ENCODE data around the gene SLC25A29. TPM values are rescaled to one million over a fixed set of nuclear protein-coding genes. Genes with fewer than 3 reads are reported as not detected.
A peak's percentile ranks its signal among the peaks of the same experiment; 100 is the strongest.
"Not testable (repeated sequence)": the region's sequence is repeated elsewhere in the genome, so short reads cannot be mapped to it uniquely, and the experiment has no call there.

SLC25A29 gene, protein sequence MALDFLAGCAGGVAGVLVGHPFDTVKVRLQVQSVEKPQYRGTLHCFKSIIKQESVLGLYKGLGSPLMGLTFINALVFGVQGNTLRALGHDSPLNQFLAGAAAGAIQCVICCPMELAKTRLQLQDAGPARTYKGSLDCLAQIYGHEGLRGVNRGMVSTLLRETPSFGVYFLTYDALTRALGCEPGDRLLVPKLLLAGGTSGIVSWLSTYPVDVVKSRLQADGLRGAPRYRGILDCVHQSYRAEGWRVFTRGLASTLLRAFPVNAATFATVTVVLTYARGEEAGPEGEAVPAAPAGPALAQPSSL
- 112 TPM for polyA plus RNA-seq (2013, experiment 1 of 4)
- polyA plus RNA-seq (2013, experiment 2 of 4): 150 TPM
- polyA plus RNA-seq (2013, experiment 3 of 4): 101 TPM
- 125 TPM for polyA plus RNA-seq (2013, experiment 4 of 4)

- whole genome bisulfite sequencing, 2 experiments: 0% methylated on average over 131 of the region's 131 CpGs
- Histone ChIP-seq H3K27me3 (ENCODE audit: control insufficient read depth, insufficient read depth, low read length, poor library complexity, severe bottlenecking) (no peaks in the 10 kb centered on the region), H3K9me3 (ENCODE audit: control insufficient read depth, low read length) (no peaks in the 10 kb centered on the region), H3K27ac (ENCODE audit: insufficient read depth, low read depth, low read length, poor library complexity, severe bottlenecking) (peak within 1 kb of the TSS; percentile 67), H3K36me3 (ENCODE audit: control insufficient read depth, insufficient read depth, low read length) (no peaks in the 10 kb centered on the region), H3K4me3 (ENCODE audit: insufficient read depth, low read depth, low read length) (peak within 1 kb of the TSS; percentile 72), H3K4me1 (ENCODE audit: control insufficient read depth, insufficient read depth, low read length) (peaks cover 41% of the 10 kb centered on the region)
Observed at GRCh38 chr14:100306101-100306997, at the start of gene SLC25A29. Gene SLC25A29 (minus strand): TSS chr14:100306444. CDS start chr14:100306232, 212 bp downstream.

- Histone ChIP-seq H3K27me3 (ENCODE audit: control insufficient read depth, insufficient read depth, low read length, poor library complexity, severe bottlenecking) (no peaks in the 10 kb centered on the region), H3K9me3 (ENCODE audit: control insufficient read depth, low read length) (no peaks in the 10 kb centered on the region), H3K4me1 (ENCODE audit: control insufficient read depth, insufficient read depth, low read length) (no peaks in the 10 kb centered on the region), H3K36me3 (ENCODE audit: control insufficient read depth, insufficient read depth, low read length) (peaks cover 26% of the 10 kb centered on the region), H3K4me3 (ENCODE audit: insufficient read depth, low read depth, low read length) (no peak overlapping the region), H3K27ac (ENCODE audit: insufficient read depth, low read depth, low read length, poor library complexity, severe bottlenecking) (no peak overlapping the region)
- WGBS, 2 experiments: 96% methylated on average over 5 of the region's 5 CpGs
Observed at GRCh38 chr14:100350986-100351385, 44.7 kb upstream of the SLC25A29 start.

- Histone ChIP-seq H3K27me3 (ENCODE audit: control insufficient read depth, insufficient read depth, low read length, poor library complexity, severe bottlenecking) (no peaks in the 10 kb centered on the region), H3K4me3 (ENCODE audit: insufficient read depth, low read depth, low read length) (no peak overlapping the region), H3K4me1 (ENCODE audit: control insufficient read depth, insufficient read depth, low read length) (no peaks in the 10 kb centered on the region), H3K9me3 (ENCODE audit: control insufficient read depth, low read length) (no peaks in the 10 kb centered on the region), H3K27ac (ENCODE audit: insufficient read depth, low read depth, low read length, poor library complexity, severe bottlenecking) (no peak overlapping the region), H3K36me3 (ENCODE audit: control insufficient read depth, insufficient read depth, low read length) (peaks cover 26% of the 10 kb centered on the region)
- 95% methylated on average over 11 of the region's 11 CpGs for WGBS, 2 experiments
Observed at GRCh38 chr14:100350276-100350926, 44.2 kb upstream of the SLC25A29 start.

DNA sequence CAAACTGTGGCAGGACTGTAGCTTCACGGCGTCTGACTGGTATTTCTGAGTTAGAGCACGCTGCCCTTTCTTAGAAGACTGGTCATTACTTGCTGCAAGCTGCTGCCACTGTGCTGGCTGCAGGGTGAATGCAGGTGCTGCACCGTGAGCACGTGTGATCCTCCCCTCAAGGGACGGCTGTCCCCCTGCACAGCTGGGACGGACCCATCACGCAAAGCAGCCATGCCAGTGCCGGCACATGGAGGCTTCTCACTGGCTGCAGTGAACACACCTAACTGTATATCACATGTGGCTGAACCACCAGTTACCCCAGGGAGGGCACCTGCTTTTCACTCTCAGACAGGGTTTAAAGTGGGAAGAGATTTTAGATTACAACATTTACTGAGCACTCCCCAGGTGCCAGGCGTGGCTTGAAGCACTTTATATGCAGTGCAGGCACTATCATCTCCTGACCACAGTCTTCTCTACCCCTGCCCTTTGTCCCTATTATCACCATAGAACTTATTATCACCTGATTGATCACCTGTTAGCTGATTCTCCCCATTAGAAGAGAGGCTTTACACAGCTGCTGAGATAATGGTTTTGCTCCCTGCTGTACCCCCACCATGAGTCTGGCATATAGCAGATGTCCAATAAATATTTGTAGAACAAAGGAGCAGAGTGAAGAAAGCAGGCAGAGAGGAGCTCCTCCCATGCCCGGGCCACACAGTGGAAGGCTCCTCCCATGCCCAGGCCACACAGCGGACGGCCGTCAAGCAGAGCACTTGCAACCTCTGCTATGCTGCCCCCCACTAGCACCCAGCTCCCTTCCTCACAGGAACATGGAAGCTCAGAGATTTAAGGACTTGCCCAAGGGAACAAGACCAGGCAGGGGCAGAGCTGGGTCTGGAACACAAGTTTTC lies 42.8 kb upstream of the SLC25A29 start:
- 88 to 89% methylated on average over 14 of the region's 14 CpGs for WGBS, 2 experiments
- no peaks in the 10 kb centered on the region for H3K9me3 ChIP-seq (ENCODE audit: control insufficient read depth, low read length)
- no peaks in the 10 kb centered on the region for H3K4me1 ChIP-seq (ENCODE audit: control insufficient read depth, insufficient read depth, low read length)
- no peak overlapping the region for H3K27ac ChIP-seq (ENCODE audit: insufficient read depth, low read depth, low read length, poor library complexity, severe bottlenecking)
- H3K4me3 ChIP-seq (ENCODE audit: insufficient read depth, low read depth, low read length): no peak overlapping the region
- no peaks in the 10 kb centered on the region for H3K27me3 ChIP-seq (ENCODE audit: control insufficient read depth, insufficient read depth, low read length, poor library complexity, severe bottlenecking)
- peaks cover 23% of the 10 kb centered on the region for H3K36me3 ChIP-seq (ENCODE audit: control insufficient read depth, insufficient read depth, low read length)

DNA sequence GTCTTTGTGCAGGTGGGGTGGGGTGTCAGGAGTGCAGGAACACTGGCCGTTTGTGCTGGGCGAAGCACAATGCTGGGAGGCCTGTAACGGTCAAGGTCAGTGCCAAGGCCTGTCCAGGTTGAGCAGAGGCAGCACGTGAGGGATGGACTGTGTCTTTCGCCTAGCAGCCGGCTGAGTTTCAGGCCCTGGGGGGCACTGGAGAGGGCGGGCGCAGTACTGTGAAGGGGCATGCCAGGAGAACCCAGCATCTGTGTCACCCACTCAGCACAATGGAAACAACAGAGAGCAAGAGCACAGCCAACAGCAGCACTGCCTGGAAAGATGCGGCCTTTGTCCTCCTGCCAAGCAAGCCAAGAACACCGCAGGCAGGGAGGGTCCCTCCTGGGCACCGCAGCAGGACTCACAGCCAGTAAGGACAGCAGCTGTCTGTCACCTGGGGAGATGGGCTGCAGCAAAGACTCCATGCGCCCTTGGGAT lies 42.0 kb upstream of the SLC25A29 start:
- Histone ChIP-seq H3K27me3 (ENCODE audit: control insufficient read depth, insufficient read depth, low read length, poor library complexity, severe bottlenecking) (no peaks in the 10 kb centered on the region), H3K9me3 (ENCODE audit: control insufficient read depth, low read length) (no peaks in the 10 kb centered on the region), H3K27ac (ENCODE audit: insufficient read depth, low read depth, low read length, poor library complexity, severe bottlenecking) (no peak overlapping the region), H3K4me1 (ENCODE audit: control insufficient read depth, insufficient read depth, low read length) (no peaks in the 10 kb centered on the region), H3K36me3 (ENCODE audit: control insufficient read depth, insufficient read depth, low read length) (peaks cover 20% of the 10 kb centered on the region), H3K4me3 (ENCODE audit: insufficient read depth, low read depth, low read length) (no peak overlapping the region)
- 95% methylated on average over 12 of the region's 12 CpGs for WGBS, 2 experiments

GRCh38 chr14:100346306-100347091 lies 40.3 kb upstream of the SLC25A29 start:
- Histone ChIP-seq H3K36me3 (ENCODE audit: control insufficient read depth, insufficient read depth, low read length) (peaks cover 9% of the 10 kb centered on the region), H3K27me3 (ENCODE audit: control insufficient read depth, insufficient read depth, low read length, poor library complexity, severe bottlenecking) (no peaks in the 10 kb centered on the region), H3K4me1 (ENCODE audit: control insufficient read depth, insufficient read depth, low read length) (no peaks in the 10 kb centered on the region), H3K27ac (ENCODE audit: insufficient read depth, low read depth, low read length, poor library complexity, severe bottlenecking) (no peak overlapping the region), H3K9me3 (ENCODE audit: control insufficient read depth, low read length) (no peaks in the 10 kb centered on the region), H3K4me3 (ENCODE audit: insufficient read depth, low read depth, low read length) (no peak overlapping the region)
- WGBS, 2 experiments: 95 to 96% methylated on average over 12 of the region's 12 CpGs

GRCh38 chr14:100345711-100346110 lies 39.5 kb upstream of the SLC25A29 start:
- Histone ChIP-seq H3K4me1 (ENCODE audit: control insufficient read depth, insufficient read depth, low read length) (no peaks in the 10 kb centered on the region), H3K27ac (ENCODE audit: insufficient read depth, low read depth, low read length, poor library complexity, severe bottlenecking) (no peak overlapping the region), H3K9me3 (ENCODE audit: control insufficient read depth, low read length) (no peaks in the 10 kb centered on the region), H3K4me3 (ENCODE audit: insufficient read depth, low read depth, low read length) (no peak overlapping the region), H3K36me3 (ENCODE audit: control insufficient read depth, insufficient read depth, low read length) (peaks cover 7% of the 10 kb centered on the region), H3K27me3 (ENCODE audit: control insufficient read depth, insufficient read depth, low read length, poor library complexity, severe bottlenecking) (no peaks in the 10 kb centered on the region)
- 95% methylated on average over 17 of the region's 17 CpGs for WGBS, 2 experiments

DNA sequence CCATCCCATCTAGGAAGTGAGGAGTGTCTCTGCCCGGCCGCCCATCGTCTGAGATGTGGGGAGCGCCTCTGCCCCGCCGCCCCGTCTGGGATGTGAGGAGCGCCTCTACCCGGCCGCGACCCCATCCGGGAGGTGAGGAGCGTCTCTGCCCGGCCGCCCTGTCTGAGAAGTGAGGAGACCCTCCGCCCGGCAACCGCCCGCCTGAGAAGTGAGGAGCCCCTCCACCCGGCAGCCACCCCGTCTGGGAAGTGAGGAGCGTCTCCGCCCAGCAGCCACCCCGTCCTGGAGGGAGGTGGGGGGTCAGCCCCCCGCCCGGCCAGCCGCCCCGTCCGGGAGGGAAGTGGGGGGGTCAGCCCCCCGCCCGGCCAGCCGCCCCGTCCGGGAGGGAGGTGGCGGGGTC lies 38.4 kb upstream of the SLC25A29 start:
- H3K36me3 ChIP-seq (ENCODE audit: control insufficient read depth, insufficient read depth, low read length); H3K4me3 ChIP-seq (ENCODE audit: insufficient read depth, low read depth, low read length): not testable (repeated sequence)
- 89 to 91% methylated on average over 18 to 31 of the region's 35 CpGs for WGBS, 2 experiments

DNA sequence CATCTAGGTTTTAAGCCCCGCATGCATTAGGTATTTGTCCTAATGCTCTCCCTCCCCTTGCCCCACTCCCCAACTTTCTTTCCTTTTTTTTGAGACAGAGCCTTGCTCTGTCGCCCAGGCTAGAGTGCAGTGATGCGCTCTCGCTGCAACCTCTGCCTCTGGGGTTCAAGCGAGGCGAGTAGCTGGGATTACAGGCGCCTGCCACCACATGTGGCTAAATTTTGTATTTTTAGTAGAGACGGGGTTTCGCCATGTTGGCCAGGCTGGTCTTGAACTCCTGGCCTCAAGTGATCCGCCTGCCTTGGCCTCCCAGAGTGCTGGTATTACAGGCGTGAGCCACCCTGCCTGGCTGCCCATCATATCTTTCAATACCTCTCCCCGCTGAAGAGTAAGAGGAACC lies 36.6 kb upstream of the SLC25A29 start:
- H3K9me3 ChIP-seq (ENCODE audit: control insufficient read depth, low read length); H3K27ac ChIP-seq (ENCODE audit: insufficient read depth, low read depth, low read length, poor library complexity, severe bottlenecking); H3K36me3 ChIP-seq (ENCODE audit: control insufficient read depth, insufficient read depth, low read length); H3K4me1 ChIP-seq (ENCODE audit: control insufficient read depth, insufficient read depth, low read length); H3K4me3 ChIP-seq (ENCODE audit: insufficient read depth, low read depth, low read length); H3K27me3 ChIP-seq (ENCODE audit: control insufficient read depth, insufficient read depth, low read length, poor library complexity, severe bottlenecking): not testable (repeated sequence)
- 96% methylated on average over 12 of the region's 12 CpGs for WGBS, 2 experiments

More for the DNA sequence above, 38.4 kb upstream of the SLC25A29 start:
- H3K27me3 ChIP-seq (ENCODE audit: control insufficient read depth, insufficient read depth, low read length, poor library complexity, severe bottlenecking); H3K27ac ChIP-seq (ENCODE audit: insufficient read depth, low read depth, low read length, poor library complexity, severe bottlenecking); H3K9me3 ChIP-seq (ENCODE audit: control insufficient read depth, low read length); H3K4me1 ChIP-seq (ENCODE audit: control insufficient read depth, insufficient read depth, low read length): not testable (repeated sequence)

Data from ectodermal cell (in vitro differentiated cells).